ENCODE measurements around the gene PCNX4. TPM values are rescaled to one million over a fixed set of nuclear protein-coding genes. Genes with fewer than 3 reads are reported as not detected.

PCNX4 gene
- polyA plus RNA-seq, 1 experiment = 67.2 TPM

- POLR2A ChIA-PET = no interaction called here
- TF ChIP-seq CTCF (IDR thresholded peaks at IDR 0.05; ENCODE audit: low read depth, low read length) = no peak
- Histone ChIP-seq H3K4me3 (ENCODE audit: low read depth, low read length) (no peak overlapping the region), H3K27me3 (ENCODE audit: control insufficient read depth, insufficient read depth, low read length) (no peaks in the 10 kb centered on the region), H3K9me3 (ENCODE audit: control insufficient read depth, insufficient read depth, low read length) (no peaks in the 10 kb centered on the region), H3K27ac (ENCODE audit: low read depth, low read length) (no peak overlapping the region)
- no peak for DNase-seq (ENCODE audit: low read depth, low spot score)
- CTCF ChIA-PET = interaction anchor here (1.2 to 1.5 kb wide), 4 partner anchors 225 to 1095 kb away, joined by 3 to 4 read pairs (median 3); no protein-coding TSS in a partner anchor
Measured at GRCh38 chr14:60189923-60190840, 98.5 kb downstream of the PCNX4 start.

GRCh38 chr14:60195179-60195810 is 103.6 kb downstream of the PCNX4 start:
- POLR2A ChIA-PET = no interaction called here
- no peaks in the 10 kb centered on the region for H3K9me3 ChIP-seq (ENCODE audit: control insufficient read depth, insufficient read depth, low read length)
- DNase-seq (ENCODE audit: low read depth, low spot score) = no peak
- H3K27ac ChIP-seq (ENCODE audit: low read depth, low read length) = no peak overlapping the region
- TF ChIP-seq CTCF (IDR thresholded peaks at IDR 0.05; ENCODE audit: low read depth, low read length) = no peak
- no peak overlapping the region for H3K4me3 ChIP-seq (ENCODE audit: low read depth, low read length)
- no peaks in the 10 kb centered on the region for H3K27me3 ChIP-seq (ENCODE audit: control insufficient read depth, insufficient read depth, low read length)
- CTCF ChIA-PET = interaction anchor here (0.9 to 1.5 kb wide), 3 partner anchors 11 to 231 kb away, joined by 3 to 5 read pairs (median 5); no protein-coding TSS in a partner anchor

GRCh38 chr14:60196291-60196690 is 104.6 kb downstream of the PCNX4 start:
- Histone ChIP-seq H3K4me3 (ENCODE audit: low read depth, low read length) (no peak overlapping the region), H3K27ac (ENCODE audit: low read depth, low read length) (no peak overlapping the region), H3K9me3 (ENCODE audit: control insufficient read depth, insufficient read depth, low read length) (no peaks in the 10 kb centered on the region), H3K27me3 (ENCODE audit: control insufficient read depth, insufficient read depth, low read length) (no peaks in the 10 kb centered on the region)
- POLR2A ChIA-PET = no interaction called here
- no peak for TF ChIP-seq CTCF (IDR thresholded peaks at IDR 0.05; ENCODE audit: low read depth, low read length)
- CTCF ChIA-PET = interaction anchor here (0.9 to 1.5 kb wide), 3 partner anchors 12 to 232 kb away, joined by 3 to 5 read pairs (median 5); no protein-coding TSS in a partner anchor
- no peak for DNase-seq (ENCODE audit: low read depth, low spot score)

DNA sequence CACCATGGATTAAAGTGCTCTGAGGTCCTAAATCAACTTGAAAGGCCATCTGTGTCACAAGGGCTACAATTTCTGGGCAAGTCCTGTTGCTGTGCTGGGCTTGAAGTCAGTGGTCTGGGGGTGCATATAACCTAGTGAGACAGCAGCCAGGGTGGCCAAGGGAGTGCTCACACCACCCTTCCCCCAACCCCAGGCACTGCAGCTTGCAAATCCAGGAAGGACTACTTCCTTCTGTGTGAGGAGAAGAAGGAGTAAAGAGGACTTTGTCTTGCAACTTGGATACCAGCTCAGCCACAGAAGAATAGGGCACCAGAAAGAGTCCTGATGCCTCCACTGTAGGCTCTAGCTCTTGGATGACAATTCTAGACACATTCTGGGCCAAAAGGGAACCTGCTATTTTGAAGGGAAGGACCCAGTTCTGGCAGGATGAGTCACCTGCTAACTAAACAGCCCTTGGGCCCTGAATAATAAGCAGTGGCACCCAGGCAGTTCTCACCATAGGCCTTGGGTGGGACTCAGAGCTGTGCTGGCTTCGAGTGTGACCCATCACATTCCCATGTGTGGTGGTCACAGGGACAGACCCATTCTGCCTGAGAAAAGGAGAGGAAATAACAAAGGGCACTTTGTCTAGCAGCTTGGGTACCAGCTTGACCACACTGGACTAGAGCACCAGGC is 106.0 kb downstream of the PCNX4 start:
- TF ChIP-seq CTCF (IDR thresholded peaks at IDR 0.05; ENCODE audit: low read depth, low read length) = no peak
- H3K9me3 ChIP-seq (ENCODE audit: control insufficient read depth, insufficient read depth, low read length) = no peaks in the 10 kb centered on the region
- DNase-seq (ENCODE audit: low read depth, low spot score) = no peak
- no peak overlapping the region for H3K4me3 ChIP-seq (ENCODE audit: low read depth, low read length)
- no peak overlapping the region for H3K27ac ChIP-seq (ENCODE audit: low read depth, low read length)
- no peaks in the 10 kb centered on the region for H3K27me3 ChIP-seq (ENCODE audit: control insufficient read depth, insufficient read depth, low read length)
- ChIA-PET POLR2A (no interaction called here), CTCF (interaction anchor here (0.8 kb wide), 1 partner anchor 14 kb away, joined by 3 read pairs; no protein-coding TSS in a partner anchor)

Measured in AG04450 (cell line).